8988T (cell line): Measurements from ENCODE around the gene OSBPL9.
"Not testable (repeated sequence)": the region's sequence is repeated elsewhere in the genome, so short reads cannot be mapped to it uniquely, and the experiment has no call there.

Source experiments
- DNase-seq: peaks from one replicate; pipeline ENCODE4 v3.0.0; 2011

Gene OSBPL9

DNA sequence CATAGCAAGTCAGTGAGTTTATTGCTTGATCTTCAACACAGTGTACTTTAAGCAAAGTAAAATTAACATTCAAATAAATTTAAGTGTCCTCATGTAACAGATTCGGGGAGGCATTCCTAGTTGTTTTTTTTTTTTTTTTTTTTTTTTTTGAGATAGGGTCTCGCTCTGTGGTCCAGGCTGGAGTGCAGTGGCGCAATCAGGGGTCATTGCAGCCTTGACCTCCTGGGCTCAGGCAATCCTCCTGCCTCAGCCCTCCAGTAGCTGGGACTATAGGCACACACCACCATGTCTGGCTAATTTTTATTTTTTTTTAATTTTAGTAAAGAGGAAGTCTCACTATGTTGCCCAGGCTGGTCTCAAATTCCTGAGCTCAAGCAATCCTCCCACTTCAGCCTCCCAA is 22.8 kb downstream of the OSBPL9 start:
- no peak for DNase-seq

GRCh38 chr1:51641096-51641495 is 24.2 kb downstream of the OSBPL9 start:
- no peak for DNase-seq

GRCh38 chr1:51642739-51643142 is 25.8 kb downstream of the OSBPL9 start:
- no peak for DNase-seq

GRCh38 chr1:51643362-51643761 is 26.5 kb downstream of the OSBPL9 start:
- DNase-seq: no peak

- DNase-seq: no peak
These were observed 27.1 kb downstream of the OSBPL9 start for GRCh38 chr1:51644020-51644419.

DNA sequence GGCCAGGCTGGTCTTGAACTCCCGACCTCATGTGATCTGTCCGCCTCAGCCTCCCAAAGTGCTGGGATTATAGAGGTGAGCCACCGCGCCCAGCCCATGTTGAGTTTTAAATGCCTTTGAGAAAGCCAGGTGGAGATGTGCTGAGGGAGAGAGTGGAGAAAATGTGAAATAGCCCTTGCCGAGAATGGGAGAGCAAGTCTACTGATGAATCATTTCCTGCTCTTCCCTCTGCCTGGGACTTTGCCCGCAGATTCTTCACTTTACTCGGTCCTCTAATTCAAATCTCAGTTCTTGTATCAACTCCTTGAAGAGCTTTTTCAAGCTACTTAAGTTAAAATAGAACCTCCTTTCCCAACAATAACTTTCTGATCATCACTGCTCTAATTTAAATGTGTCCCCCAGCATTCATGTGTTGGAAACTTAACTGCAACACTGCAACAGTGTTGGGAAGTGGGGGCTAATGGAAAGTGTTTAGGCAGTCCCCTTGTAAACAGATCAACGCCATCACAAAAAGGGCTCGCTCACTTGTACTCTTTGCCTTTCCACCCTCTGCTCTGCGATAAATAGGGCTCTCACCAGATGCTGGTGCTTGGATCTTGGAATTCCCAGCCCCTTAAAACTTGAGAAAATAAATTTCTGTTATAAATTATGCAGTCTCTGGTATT is 27.8 kb downstream of the OSBPL9 start:
- DNase-seq: no peak

DNA sequence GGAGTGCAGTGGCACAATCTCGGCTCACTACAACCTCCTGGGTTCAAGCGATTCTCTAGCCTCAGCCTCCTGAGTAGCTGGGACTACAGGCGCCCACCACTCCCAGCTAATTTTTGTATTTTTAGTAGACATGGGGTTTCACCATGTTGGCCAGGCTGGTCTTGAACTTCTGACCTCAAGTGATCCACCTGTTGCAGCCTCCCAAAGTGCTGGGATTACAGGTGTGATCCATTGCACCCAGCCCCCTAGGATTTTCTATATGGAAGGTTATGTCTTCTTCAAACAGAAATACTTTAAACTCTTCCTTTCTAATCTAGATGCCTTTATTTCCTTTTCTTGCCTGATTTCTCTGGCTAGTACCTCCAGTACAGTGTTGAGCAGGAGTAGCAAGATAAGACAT is 29.7 kb downstream of the OSBPL9 start:
- not testable (repeated sequence) for DNase-seq

DNA sequence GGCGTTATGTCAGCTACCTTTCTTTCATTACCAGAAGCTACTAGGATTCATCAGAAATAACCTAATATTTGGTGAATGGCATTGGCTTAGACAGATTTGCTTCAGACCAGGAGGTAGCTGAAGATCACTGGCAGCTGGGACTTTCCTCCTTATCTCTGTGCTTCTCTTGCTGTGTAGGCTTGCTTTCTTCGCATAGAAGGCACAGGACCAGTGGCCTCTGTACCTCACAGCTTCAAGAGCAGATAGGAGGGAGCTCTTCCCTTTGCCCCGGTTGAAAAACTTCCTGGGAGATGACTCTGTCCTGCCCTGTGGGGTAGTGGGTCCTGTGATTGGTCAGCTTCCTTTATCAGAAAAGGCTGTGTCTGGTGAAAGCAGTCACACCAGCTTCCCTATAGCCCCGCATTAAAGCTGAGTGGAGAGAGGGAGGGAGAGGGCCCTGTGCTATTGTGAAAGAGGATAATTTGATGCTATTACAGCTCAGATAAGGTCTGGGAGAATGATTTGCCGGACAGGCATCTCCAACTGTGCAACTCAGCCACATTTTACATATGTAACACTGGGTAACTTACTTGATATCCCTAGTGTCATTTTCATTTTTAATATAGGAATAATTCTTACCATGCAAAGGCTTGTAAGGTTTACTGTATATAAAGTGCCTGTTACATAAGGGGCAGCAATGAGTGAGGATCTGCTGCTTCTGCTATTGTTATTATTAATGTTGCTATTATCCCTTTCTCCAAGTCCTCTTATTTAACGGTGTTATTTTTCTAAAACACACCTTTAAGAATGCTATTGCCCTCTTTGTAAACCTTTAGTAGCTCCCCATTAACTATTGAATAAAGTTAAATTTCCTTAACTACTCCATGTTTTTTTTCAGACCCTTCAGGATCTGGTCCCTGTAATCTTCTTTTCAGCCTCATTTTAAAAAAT is 31.6 kb downstream of the OSBPL9 start:
- no peak for DNase-seq

DNA sequence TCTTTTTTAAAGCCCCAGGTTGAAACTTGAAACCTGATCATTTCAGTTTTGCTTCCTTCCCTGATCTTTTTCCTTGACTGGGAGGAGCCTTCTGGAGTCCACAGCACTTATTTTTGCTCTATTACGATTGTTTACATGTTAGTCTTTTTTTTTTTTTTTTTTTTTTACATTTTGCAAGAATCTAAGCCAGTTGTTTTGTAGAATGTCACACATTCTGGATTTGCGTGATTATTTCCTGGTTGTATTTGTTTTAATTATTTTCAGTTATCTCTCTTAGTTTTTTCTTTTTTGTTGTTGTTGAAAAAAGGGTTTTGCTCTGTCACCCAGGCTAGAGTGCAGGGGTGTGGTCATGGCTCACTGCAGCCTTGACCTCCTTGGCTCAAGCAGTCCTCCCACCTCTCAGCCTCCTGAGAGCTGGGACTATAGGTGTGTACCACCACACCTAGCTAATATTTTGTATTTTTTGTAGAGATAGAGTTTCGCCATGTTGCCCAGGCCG is 32.8 kb downstream of the OSBPL9 start:
- no peak for DNase-seq

DNA sequence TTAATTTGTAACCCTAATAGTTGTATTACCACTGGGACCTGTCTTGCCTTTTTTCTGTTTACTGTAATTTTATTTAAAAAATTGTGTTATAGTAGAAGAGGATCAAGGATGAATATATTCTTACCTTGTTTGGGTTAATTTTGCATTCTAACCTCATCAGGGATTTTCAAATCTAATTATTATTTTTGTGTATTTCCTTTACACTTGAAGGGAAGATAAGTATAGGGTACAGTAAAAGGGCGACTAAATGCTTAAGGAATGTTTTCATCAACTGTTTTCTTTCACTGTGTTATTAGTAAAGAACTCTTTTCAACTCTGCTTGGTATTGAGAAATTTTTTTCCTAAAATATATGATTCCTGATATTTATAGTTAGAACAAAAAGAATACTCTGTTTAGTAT is 33.3 kb downstream of the OSBPL9 start:
- no peak for DNase-seq

DNA sequence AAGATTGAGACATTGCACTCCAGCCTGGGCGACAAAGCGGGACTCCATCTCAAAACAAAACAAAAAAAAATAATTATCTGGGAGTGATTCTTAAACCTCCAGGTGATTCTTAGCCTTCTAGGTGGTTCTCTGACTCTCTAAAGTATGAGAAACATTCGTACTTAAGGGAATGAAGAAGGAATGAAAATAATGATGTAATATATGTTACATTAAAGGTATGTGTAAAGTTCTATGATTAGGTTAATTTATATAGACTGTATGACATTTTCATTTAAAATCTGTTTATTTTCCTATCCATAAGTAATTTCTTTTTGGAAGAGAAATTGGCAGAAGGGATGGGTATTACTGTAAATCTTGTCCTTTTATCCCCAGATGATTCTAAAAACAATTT is 34.7 kb downstream of the OSBPL9 start:
- DNase-seq: no peak

- DNase-seq: no peak
These were observed 35.7 kb downstream of the OSBPL9 start for GRCh38 chr1:51652599-51652998.

DNA sequence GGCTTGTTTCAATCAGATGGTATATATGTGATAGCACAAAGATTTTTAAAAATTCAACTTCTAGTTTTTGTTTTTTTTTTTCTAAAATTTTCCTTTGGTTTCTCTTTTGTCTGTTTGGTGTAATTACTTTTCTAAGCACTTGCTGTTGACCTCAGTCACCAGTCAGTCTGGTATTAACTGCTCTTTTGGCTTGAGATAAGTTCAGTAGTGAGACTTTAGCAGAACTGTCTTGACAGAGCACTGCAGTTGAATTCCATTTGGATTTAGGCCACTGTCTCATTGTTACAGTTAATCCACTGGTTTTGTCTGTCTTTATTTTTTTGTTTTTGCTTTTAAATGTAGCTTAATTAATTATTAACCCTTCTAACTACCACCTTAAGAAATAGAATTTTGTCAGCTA is 36.2 kb downstream of the OSBPL9 start:
- no peak for DNase-seq

DNA sequence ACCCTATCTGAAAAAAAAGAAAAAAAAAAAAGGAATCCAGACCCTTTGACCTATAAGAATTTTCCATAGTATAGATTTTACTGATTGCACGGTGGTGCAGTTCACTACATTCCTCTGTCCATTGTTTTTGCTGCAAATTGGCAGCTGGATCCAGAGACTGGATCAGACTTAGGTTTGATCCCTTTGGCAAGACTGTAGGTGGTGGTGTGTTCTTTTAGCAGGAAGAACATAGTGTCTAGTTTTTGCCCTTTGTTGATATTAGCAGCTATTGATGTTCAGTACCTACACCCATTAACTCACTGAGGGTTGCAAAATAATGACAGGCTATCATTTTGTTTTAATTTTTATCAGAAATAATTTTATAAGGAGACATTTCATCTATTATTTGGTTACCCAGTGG is 37.1 kb downstream of the OSBPL9 start:
- DNase-seq: no peak

DNA sequence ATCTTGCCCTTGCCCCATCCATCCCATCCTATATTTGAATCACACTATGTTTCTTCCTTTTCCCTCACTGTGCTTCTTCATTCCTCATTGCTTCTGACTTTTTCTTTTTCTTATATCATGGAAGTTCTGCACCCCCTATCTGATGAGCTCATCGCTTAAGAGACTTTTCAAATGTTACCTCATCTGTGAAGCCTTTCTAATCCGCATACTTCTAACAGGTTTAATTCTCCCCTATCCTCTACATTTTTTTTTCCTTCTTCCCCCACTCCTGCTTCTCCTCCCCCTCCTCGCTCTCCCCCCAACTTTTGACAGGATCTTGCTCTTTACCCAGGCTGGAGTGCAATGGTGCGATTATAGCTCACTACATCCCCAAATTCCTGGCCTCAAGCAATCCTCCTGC is 39.5 kb downstream of the OSBPL9 start:
- DNase-seq: no peak

DNA sequence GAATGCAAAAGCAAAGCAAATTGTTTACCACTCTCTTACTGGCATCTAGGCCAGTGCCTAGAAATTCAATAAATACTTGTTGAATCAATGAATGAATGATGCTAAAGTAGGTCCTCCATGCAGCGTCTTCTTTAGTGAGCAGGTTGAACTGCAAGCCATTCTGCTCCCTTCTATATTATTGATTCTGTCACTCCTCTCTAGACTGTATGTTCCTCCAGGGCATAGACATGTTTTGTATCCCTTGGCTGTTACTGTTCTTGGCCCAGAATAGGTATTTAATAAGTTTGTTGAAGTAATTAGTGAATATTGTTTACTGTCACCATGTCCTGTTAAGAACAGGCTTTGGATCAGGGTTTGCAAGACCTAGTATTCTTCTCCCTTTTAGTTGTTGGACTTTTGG is 43.7 kb downstream of the OSBPL9 start:
- no peak for DNase-seq

- no peak for DNase-seq
These were observed 44.2 kb downstream of the OSBPL9 start for GRCh38 chr1:51661081-51661518.

DNA sequence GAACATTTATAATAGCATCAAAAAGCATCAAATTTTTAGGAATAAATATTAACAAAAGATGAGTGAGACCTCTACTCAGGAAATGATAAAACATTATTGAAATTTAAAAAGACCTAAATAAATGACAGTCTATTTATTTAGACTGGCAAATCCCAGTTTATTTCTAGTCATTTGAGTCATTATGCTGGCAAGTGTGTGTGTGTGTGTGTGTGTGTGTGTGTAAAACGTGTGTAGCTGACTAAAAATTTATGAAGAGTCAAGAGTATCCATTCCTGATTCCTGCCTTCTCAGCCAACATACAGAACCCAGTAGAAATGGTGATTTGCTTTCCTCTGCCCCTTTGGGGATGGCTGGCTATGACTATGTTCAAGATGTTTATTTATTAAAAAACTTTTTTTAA is 46.2 kb downstream of the OSBPL9 start:
- DNase-seq: no peak

DNA sequence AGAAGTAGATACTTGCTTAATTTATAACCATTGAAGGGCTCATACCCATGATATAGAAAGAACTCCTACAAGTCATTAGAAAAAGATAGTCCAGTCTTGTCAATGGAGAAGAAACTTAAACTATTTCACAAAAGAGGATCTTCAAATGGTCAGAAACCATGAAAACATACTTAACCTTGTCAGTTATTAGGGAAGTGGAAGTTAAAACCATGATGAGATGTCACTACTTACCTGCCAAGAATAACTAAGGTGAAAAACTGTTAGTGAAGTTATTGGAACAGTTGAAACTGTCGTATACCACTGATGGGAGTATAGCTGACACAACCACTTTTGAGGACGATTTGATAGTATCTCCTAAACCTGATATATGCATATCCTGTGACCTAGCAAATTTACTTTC is 46.8 kb downstream of the OSBPL9 start:
- DNase-seq: no peak

- no peak for DNase-seq
These were observed 47.7 kb downstream of the OSBPL9 start for GRCh38 chr1:51664421-51665240.

- DNase-seq: no peak
These were observed 49.6 kb downstream of the OSBPL9 start for GRCh38 chr1:51666478-51666877.

DNA sequence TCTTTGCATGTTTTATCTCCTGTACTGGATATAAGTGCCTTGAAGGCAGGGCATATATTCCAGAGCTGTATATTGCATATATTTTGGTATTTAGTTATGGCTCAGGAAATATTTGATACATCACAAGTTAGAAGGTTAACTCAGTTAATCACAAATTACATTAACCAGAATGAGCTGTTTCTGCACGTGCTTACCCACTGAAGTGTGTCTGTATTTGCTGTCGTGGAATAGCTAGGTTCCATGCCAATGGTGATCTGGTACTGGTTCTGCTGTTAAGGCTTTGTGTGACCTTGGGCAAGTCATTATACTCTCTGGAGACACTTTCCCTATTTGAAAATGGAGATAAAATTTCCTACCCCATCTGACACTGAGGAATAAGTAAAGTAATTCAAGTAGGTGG is 50.7 kb downstream of the OSBPL9 start:
- DNase-seq: no peak

GRCh38 chr1:51669272-51669671 is 52.4 kb downstream of the OSBPL9 start:
- no peak for DNase-seq
